ENCODE measurements around the gene ARHGAP10. TPM values are rescaled to one million over a fixed set of nuclear protein-coding genes. Genes with fewer than 3 reads are reported as not detected.
A peak's percentile ranks its signal among the peaks of the same experiment; 100 is the strongest.

Gene ARHGAP10
- total and polyA plus RNA-seq, 5 donors from 2014 or later, result 2.9 to 14.1 (median 4.7) TPM

DNA sequence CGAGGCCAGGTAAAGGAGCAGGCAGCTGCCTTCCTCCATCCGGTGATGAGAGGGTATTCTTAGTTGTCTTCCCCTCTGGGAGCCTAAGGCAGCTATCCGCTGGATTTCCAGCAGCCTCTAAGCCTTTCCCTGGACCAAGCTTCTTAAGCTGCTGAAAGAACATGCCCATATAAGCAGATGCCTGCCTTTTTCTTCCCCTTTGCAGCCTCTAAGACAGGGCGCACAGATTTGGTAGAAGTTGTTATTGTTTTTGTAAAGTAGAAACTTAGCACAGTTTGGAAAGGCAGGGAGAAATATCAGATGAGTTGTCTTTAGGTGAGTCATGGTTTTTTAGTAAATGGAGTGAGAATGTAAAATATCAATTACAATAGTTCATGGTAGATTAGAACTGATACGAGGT is 210.8 kb downstream of the ARHGAP10 start:
- peak overlapping the region; percentile 3 to 67 (median 24) for H3K27ac Mint-ChIP-seq
- Histone ChIP-seq H3K27me3 (ENCODE audit: control insufficient read depth, insufficient read depth, low read length) (no peaks in the 10 kb centered on the region), H3K4me1 (ENCODE audit: control insufficient read depth, insufficient read depth, low read length, poor library complexity, severe bottlenecking) (no peaks in the 10 kb centered on the region), H3K27ac (ENCODE audit: insufficient read depth, low read length, poor library complexity, severe bottlenecking) (no peak overlapping the region), H3K4me3 (ENCODE audit: low read depth, low read length) (no peak overlapping the region), H3K36me3 (ENCODE audit: control insufficient read depth, insufficient read depth, low read length) (peaks cover 6% of the 10 kb centered on the region), H3K9me3 (ENCODE audit: control insufficient read depth in 2 of 2, low read length in 2 of 2) (no peaks in the 10 kb centered on the region)
- ATAC-seq (ENCODE audit: low read depth in 2 of 2) (no peak), DNase-seq (no peak)
- H3K27me3 Mint-ChIP-seq, result no peaks in the 10 kb centered on the region
- H3K4me3 Mint-ChIP-seq, result peak overlapping the region in 1 of 4 donors; percentile 6
- peaks cover 26% of the 10 kb centered on the region for H3K36me3 Mint-ChIP-seq
- H3K9me3 Mint-ChIP-seq, result peaks cover 0 to 2% (median 0%) of the 10 kb centered on the region in 7 donors
- peaks cover 4 to 20% (median 15%) of the 10 kb centered on the region in 4 donors for H3K4me1 Mint-ChIP-seq

DNA sequence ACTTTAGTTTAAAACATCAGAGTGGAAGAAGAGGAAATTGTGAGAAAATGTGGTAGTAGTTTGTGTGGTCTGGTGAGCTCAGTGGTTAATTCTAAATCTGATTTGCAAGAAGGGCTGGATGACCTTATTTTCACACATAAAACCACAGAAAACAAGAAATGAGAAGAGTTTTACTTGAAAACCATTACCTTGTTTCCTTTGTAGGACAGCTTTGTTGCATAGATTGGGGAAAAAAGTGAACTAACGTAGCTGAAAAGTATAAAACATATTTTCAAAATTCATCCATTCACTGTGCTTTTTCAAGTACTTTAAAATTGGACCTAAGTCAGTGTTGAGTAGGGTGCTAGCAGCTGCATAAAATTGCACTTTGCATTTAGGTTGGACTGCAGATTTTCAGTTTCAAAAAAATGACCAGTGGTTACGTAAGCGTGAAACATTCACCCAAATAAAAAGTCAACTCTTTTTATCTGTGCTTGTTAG is 211.3 kb downstream of the ARHGAP10 start:
- peaks cover 28% of the 10 kb centered on the region for H3K36me3 Mint-ChIP-seq
- peak overlapping the region in 1 of 4 donors; percentile 6 for H3K4me3 Mint-ChIP-seq
- Histone ChIP-seq H3K27me3 (ENCODE audit: control insufficient read depth, insufficient read depth, low read length) (no peaks in the 10 kb centered on the region), H3K9me3 (ENCODE audit: control insufficient read depth in 2 of 2, low read length in 2 of 2) (no peaks in the 10 kb centered on the region), H3K4me1 (ENCODE audit: control insufficient read depth, insufficient read depth, low read length, poor library complexity, severe bottlenecking) (no peaks in the 10 kb centered on the region), H3K36me3 (ENCODE audit: control insufficient read depth, insufficient read depth, low read length) (peaks cover 9% of the 10 kb centered on the region), H3K27ac (ENCODE audit: insufficient read depth, low read length, poor library complexity, severe bottlenecking) (no peak overlapping the region), H3K4me3 (ENCODE audit: low read depth, low read length) (no peak overlapping the region)
- H3K27ac Mint-ChIP-seq, result peak overlapping the region in 2 of 3 donors; percentile 3 to 24
- no peaks in the 10 kb centered on the region for H3K27me3 Mint-ChIP-seq
- H3K4me1 Mint-ChIP-seq, result peaks cover 4 to 20% (median 15%) of the 10 kb centered on the region in 4 donors
- ATAC-seq (ENCODE audit: low read depth in 2 of 2), result no peak
- peak in 1 of 3 donors; percentile 8 for DNase-seq
- peaks cover 0 to 2% (median 0%) of the 10 kb centered on the region in 7 donors for H3K9me3 Mint-ChIP-seq

DNA sequence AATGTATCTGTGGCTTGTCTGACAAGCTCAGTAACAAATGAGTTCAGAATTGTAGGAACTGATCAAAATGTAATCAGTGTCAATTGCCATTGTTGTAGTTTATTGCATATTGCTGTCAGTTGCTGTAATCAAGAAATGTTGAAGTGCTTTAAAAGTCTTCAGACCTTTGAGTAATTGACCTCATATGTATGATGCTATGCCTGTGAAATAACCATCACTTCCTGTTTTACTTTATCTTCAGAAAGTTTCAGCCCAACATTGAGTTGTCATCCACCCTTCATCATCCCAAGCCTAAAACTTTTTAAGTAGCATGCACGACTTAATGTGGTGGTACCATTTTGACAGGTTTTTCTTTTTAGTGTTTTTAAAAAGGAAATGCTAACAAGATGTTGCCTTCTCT is 212.4 kb downstream of the ARHGAP10 start:
- Histone ChIP-seq H3K9me3 (ENCODE audit: control insufficient read depth in 2 of 2, low read length in 2 of 2) (no peaks in the 10 kb centered on the region), H3K27ac (ENCODE audit: insufficient read depth, low read length, poor library complexity, severe bottlenecking) (no peak overlapping the region), H3K4me3 (ENCODE audit: low read depth, low read length) (no peak overlapping the region), H3K27me3 (ENCODE audit: control insufficient read depth, insufficient read depth, low read length) (no peaks in the 10 kb centered on the region), H3K36me3 (ENCODE audit: control insufficient read depth, insufficient read depth, low read length) (peaks cover 9% of the 10 kb centered on the region), H3K4me1 (ENCODE audit: control insufficient read depth, insufficient read depth, low read length, poor library complexity, severe bottlenecking) (no peaks in the 10 kb centered on the region)
- H3K27me3 Mint-ChIP-seq, result no peaks in the 10 kb centered on the region
- DNase-seq (peak in 1 of 3 donors; percentile 6), ATAC-seq (ENCODE audit: low read depth in 2 of 2) (no peak)
- H3K9me3 Mint-ChIP-seq, result peaks cover 0 to 2% (median 0%) of the 10 kb centered on the region in 7 donors
- no peak overlapping the region for H3K4me3 Mint-ChIP-seq
- H3K4me1 Mint-ChIP-seq, result peaks cover 4 to 20% (median 15%) of the 10 kb centered on the region in 4 donors
- H3K27ac Mint-ChIP-seq, result no peak overlapping the region
- H3K36me3 Mint-ChIP-seq, result peaks cover 32% of the 10 kb centered on the region

DNA sequence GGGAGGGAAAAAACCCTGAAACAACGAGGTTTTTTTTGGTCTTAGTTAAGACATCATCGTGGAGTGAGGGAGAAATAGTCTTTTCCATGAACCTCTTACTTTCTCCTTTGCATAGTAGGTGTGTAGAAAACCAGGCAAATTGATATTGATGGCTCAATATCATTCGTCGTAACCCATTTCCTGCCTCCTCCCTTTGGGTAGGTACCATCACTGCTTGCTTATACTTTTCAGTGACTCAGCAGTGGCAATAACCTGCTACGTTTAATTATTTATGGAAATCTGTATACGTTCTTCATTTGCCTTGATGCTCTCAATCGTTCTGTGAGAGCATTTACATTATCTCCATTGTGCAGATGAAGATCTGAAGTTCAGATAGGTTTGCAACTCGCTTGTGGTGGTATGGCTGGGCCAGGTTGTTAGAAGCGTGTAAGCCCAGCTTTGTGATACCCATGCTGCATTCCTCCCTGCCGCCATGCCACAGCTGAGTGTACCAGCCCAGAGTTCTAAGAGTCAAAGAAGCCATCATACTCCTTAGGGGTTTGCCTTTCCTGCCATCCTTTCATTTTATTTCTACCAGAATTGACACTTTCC is 212.9 kb downstream of the ARHGAP10 start:
- Mint-ChIP-seq H3K4me3 (no peak overlapping the region), H3K27ac (no peak overlapping the region), H3K4me1 (peaks cover 4 to 20% (median 15%) of the 10 kb centered on the region in 4 donors), H3K9me3 (peaks cover 0 to 2% (median 0%) of the 10 kb centered on the region in 7 donors), H3K36me3 (peaks cover 35% of the 10 kb centered on the region), H3K27me3 (no peaks in the 10 kb centered on the region)
- no peak overlapping the region for H3K27ac ChIP-seq (ENCODE audit: insufficient read depth, low read length, poor library complexity, severe bottlenecking)
- no peaks in the 10 kb centered on the region for H3K27me3 ChIP-seq (ENCODE audit: control insufficient read depth, insufficient read depth, low read length)
- peaks cover 9% of the 10 kb centered on the region for H3K36me3 ChIP-seq (ENCODE audit: control insufficient read depth, insufficient read depth, low read length)
- DNase-seq, result no peak
- H3K4me3 ChIP-seq (ENCODE audit: low read depth, low read length), result no peak overlapping the region
- no peaks in the 10 kb centered on the region for H3K4me1 ChIP-seq (ENCODE audit: control insufficient read depth, insufficient read depth, low read length, poor library complexity, severe bottlenecking)
- no peaks in the 10 kb centered on the region for H3K9me3 ChIP-seq (ENCODE audit: control insufficient read depth in 2 of 2, low read length in 2 of 2)
- ATAC-seq (ENCODE audit: low read depth in 2 of 2), result no peak

DNA sequence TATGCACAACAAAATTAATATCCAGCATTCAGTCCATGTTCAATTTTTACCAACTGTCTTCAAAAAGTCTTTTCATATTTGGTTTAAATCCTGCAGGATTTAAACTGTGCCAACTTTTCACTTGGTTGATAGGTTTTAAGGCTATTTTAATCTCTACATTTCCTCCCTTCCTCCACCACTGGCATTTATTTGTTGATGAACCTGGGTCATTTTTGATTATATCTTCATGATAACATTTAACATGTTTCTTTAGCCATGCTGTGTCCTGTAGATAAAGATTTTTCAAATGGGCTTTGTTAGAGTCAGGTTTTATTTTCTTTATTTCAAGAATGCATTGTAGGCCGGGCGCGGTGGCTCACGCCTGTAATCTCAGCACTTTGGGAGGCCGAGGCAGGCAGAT is 216.4 kb downstream of the ARHGAP10 start:
- peaks cover 48% of the 10 kb centered on the region for H3K36me3 Mint-ChIP-seq
- H3K9me3 Mint-ChIP-seq, result peaks cover 0 to 1% (median 0%) of the 10 kb centered on the region in 7 donors
- H3K4me1 Mint-ChIP-seq, result peaks cover 2 to 10% (median 4%) of the 10 kb centered on the region in 4 donors
- no peak overlapping the region for H3K27ac ChIP-seq (ENCODE audit: insufficient read depth, low read length, poor library complexity, severe bottlenecking)
- no peaks in the 10 kb centered on the region for H3K9me3 ChIP-seq (ENCODE audit: control insufficient read depth in 2 of 2, low read length in 2 of 2)
- peaks cover 3% of the 10 kb centered on the region for H3K36me3 ChIP-seq (ENCODE audit: control insufficient read depth, insufficient read depth, low read length)
- DNase-seq (no peak), ATAC-seq (ENCODE audit: low read depth in 2 of 2) (no peak)
- no peak overlapping the region for H3K4me3 ChIP-seq (ENCODE audit: low read depth, low read length)
- no peak overlapping the region for H3K4me3 Mint-ChIP-seq
- no peak overlapping the region for H3K27ac Mint-ChIP-seq
- H3K27me3 Mint-ChIP-seq, result no peaks in the 10 kb centered on the region
- H3K4me1 ChIP-seq (ENCODE audit: control insufficient read depth, insufficient read depth, low read length, poor library complexity, severe bottlenecking), result no peaks in the 10 kb centered on the region
- H3K27me3 ChIP-seq (ENCODE audit: control insufficient read depth, insufficient read depth, low read length), result no peaks in the 10 kb centered on the region

- no peak for DNase-seq
- Histone ChIP-seq H3K27ac (ENCODE audit: insufficient read depth, low read length, poor library complexity, severe bottlenecking) (no peak overlapping the region), H3K36me3 (ENCODE audit: control insufficient read depth, insufficient read depth, low read length) (peaks cover 3% of the 10 kb centered on the region), H3K4me1 (ENCODE audit: control insufficient read depth, insufficient read depth, low read length, poor library complexity, severe bottlenecking) (no peaks in the 10 kb centered on the region), H3K9me3 (ENCODE audit: control insufficient read depth in 2 of 2, low read length in 2 of 2) (no peaks in the 10 kb centered on the region), H3K27me3 (ENCODE audit: control insufficient read depth, insufficient read depth, low read length) (no peaks in the 10 kb centered on the region), H3K4me3 (ENCODE audit: low read depth, low read length) (no peak overlapping the region)
- peaks cover 0 to 2% (median 0%) of the 10 kb centered on the region in 7 donors for H3K9me3 Mint-ChIP-seq
- H3K27ac Mint-ChIP-seq, result no peak overlapping the region
- no peak for ATAC-seq (ENCODE audit: low read depth in 2 of 2)
- H3K4me3 Mint-ChIP-seq, result no peak overlapping the region
- H3K27me3 Mint-ChIP-seq, result no peaks in the 10 kb centered on the region
- peaks cover 0 to 2% (median 0%) of the 10 kb centered on the region in 4 donors for H3K4me1 Mint-ChIP-seq
- H3K36me3 Mint-ChIP-seq, result peaks cover 43% of the 10 kb centered on the region
These were observed 218.4 kb downstream of the ARHGAP10 start for GRCh38 chr4:147950261-147950660.

GRCh38 chr4:147950841-147951240 is 219.0 kb downstream of the ARHGAP10 start:
- no peak for ATAC-seq (ENCODE audit: low read depth in 2 of 2)
- Mint-ChIP-seq H3K9me3 (peaks cover 0 to 2% (median 0%) of the 10 kb centered on the region in 7 donors), H3K27me3 (no peaks in the 10 kb centered on the region), H3K4me1 (peaks cover 0 to 2% (median 0%) of the 10 kb centered on the region in 4 donors), H3K4me3 (no peak overlapping the region), H3K36me3 (peaks cover 43% of the 10 kb centered on the region), H3K27ac (no peak overlapping the region)
- Histone ChIP-seq H3K4me3 (ENCODE audit: low read depth, low read length) (no peak overlapping the region), H3K36me3 (ENCODE audit: control insufficient read depth, insufficient read depth, low read length) (peaks cover 3% of the 10 kb centered on the region), H3K27me3 (ENCODE audit: control insufficient read depth, insufficient read depth, low read length) (no peaks in the 10 kb centered on the region), H3K9me3 (ENCODE audit: control insufficient read depth in 2 of 2, low read length in 2 of 2) (no peaks in the 10 kb centered on the region), H3K27ac (ENCODE audit: insufficient read depth, low read length, poor library complexity, severe bottlenecking) (no peak overlapping the region), H3K4me1 (ENCODE audit: control insufficient read depth, insufficient read depth, low read length, poor library complexity, severe bottlenecking) (no peaks in the 10 kb centered on the region)
- no peak for DNase-seq

DNA sequence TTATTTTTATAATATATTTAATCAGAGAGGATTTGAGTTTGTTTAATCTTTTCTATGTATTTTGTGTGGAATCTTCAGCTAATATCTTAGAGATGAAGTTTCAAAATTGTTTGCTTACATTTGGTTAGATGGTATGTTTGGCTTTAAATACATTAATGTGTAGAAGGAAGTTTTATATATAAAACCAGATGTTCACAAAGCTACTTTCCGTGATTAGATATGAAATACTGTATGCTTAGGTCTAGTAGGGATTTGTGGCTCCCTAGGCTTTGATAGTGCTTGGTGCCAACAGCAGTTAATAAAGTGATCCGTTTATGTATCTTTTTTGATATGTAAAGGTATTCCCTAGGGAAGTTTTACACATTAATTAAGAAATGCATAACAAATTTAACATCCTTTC is 223.0 kb downstream of the ARHGAP10 start:
- ATAC-seq (ENCODE audit: low read depth in 2 of 2), result no peak
- H3K36me3 ChIP-seq (ENCODE audit: control insufficient read depth, insufficient read depth, low read length), result no peaks in the 10 kb centered on the region
- no peak overlapping the region for H3K27ac Mint-ChIP-seq

More for the DNA sequence above, 223.0 kb downstream of the ARHGAP10 start:
- no peaks in the 10 kb centered on the region for H3K27me3 ChIP-seq (ENCODE audit: control insufficient read depth, insufficient read depth, low read length)
- no peak overlapping the region for H3K27ac ChIP-seq (ENCODE audit: insufficient read depth, low read length, poor library complexity, severe bottlenecking)
- peaks cover 29% of the 10 kb centered on the region for H3K36me3 Mint-ChIP-seq
- no peaks in the 10 kb centered on the region for H3K9me3 ChIP-seq (ENCODE audit: control insufficient read depth in 2 of 2, low read length in 2 of 2)
- H3K4me3 Mint-ChIP-seq, result no peak overlapping the region
- no peak for DNase-seq
- H3K4me1 ChIP-seq (ENCODE audit: control insufficient read depth, insufficient read depth, low read length, poor library complexity, severe bottlenecking), result no peaks in the 10 kb centered on the region
- H3K4me1 Mint-ChIP-seq, result peaks cover 0 to 5% (median 1%) of the 10 kb centered on the region in 4 donors
- no peak overlapping the region for H3K4me3 ChIP-seq (ENCODE audit: low read depth, low read length)
- peaks cover 0 to 2% (median 0%) of the 10 kb centered on the region in 7 donors for H3K9me3 Mint-ChIP-seq
- H3K27me3 Mint-ChIP-seq, result no peaks in the 10 kb centered on the region
